H9 (cell line): Measurements from ENCODE around the gene R3HDM1. TPM values are rescaled to one million over a fixed set of nuclear protein-coding genes. Genes with fewer than 3 reads are reported as not detected.

Experiments
- DNase-seq: peaks from one replicate; pipeline ENCODE4 v3.0.0-alpha.2; 2017
- H2AFZ ChIP-seq: one replicate; pipeline ENCODE4 v1.6.1; 2013; ENCODE audit warnings: mild to moderate bottlenecking, low read length, control low read depth, moderate library complexity
- H2AK5ac ChIP-seq: 2 replicates; pipeline ENCODE4 v1.6.1; 2013; ENCODE audit warnings: low read length, control low read depth, mixed read lengths; ENCODE audit not compliant: insufficient read length
- H2BK120ac ChIP-seq: one replicate; pipeline ENCODE4 v1.6.1; 2013; ENCODE audit warnings: low read depth, mild to moderate bottlenecking, low read length, control low read depth, inconsistent platforms; ENCODE audit not compliant: poor library complexity, severe bottlenecking
- H2BK12ac ChIP-seq: 2 replicates; pipeline ENCODE4 v1.6.1; 2013; ENCODE audit warnings: low read length, control low read depth, mixed read lengths, low read depth; ENCODE audit not compliant: insufficient read length
- H2BK15ac ChIP-seq: 2 replicates; pipeline ENCODE4 v1.6.1; 2013; ENCODE audit warnings: low read depth, low read length, control low read depth
- H2BK20ac ChIP-seq: one replicate; pipeline ENCODE4 v1.6.1; 2013; ENCODE audit warnings: low read depth, mild to moderate bottlenecking, low read length, control low read depth, inconsistent platforms; ENCODE audit not compliant: poor library complexity, severe bottlenecking
- H2BK5ac ChIP-seq: 2 replicates; pipeline ENCODE4 v1.6.1; 2013; ENCODE audit warnings: low read length, control low read depth, mixed read lengths; ENCODE audit not compliant: insufficient read length
- H3K14ac ChIP-seq: 2 replicates; pipeline ENCODE4 v1.6.1; 2013; ENCODE audit warnings: low read length, control low read depth; ENCODE audit not compliant: insufficient read depth
- H3K18ac ChIP-seq: 2 replicates; pipeline ENCODE4 v1.6.1; 2013; ENCODE audit warnings: low read depth, mild to moderate bottlenecking, mixed read lengths, low read length, control low read depth; ENCODE audit not compliant: insufficient read length
- H3K23ac ChIP-seq: 2 replicates; pipeline ENCODE4 v1.6.1; 2013; ENCODE audit warnings: low read length, control low read depth, mixed read lengths, low read depth; ENCODE audit not compliant: insufficient read length
- H3K23me2 ChIP-seq: 2 replicates; pipeline ENCODE4 v1.6.1; 2013; ENCODE audit warnings: low read depth, mild to moderate bottlenecking, mixed read lengths, low read length, control low read depth; ENCODE audit not compliant: insufficient read length, poor library complexity, severe bottlenecking
- H3K27ac ChIP-seq: 2 replicates; pipeline ENCODE4 v1.5.1; 2013; ENCODE audit warnings: low read length, control low read depth, mixed read lengths, low read depth; ENCODE audit not compliant: insufficient read length
- H3K27me3 ChIP-seq: 2 replicates; pipeline ENCODE4 v1.6.1; 2013; ENCODE audit warnings: low read length, control low read depth, inconsistent platforms; ENCODE audit not compliant: insufficient read depth
- H3K4ac ChIP-seq: 2 replicates; pipeline ENCODE4 v1.6.1; 2013; ENCODE audit warnings: low read depth, mild to moderate bottlenecking, control low read depth, inconsistent platforms, low read length, moderate library complexity
- H3K4me1 ChIP-seq: 2 replicates; pipeline ENCODE4 v1.6.1; 2013; ENCODE audit warnings: low read length, control low read depth, inconsistent platforms; ENCODE audit not compliant: insufficient read depth
- H3K4me2 ChIP-seq: 2 replicates; pipeline ENCODE4 v1.6.1; 2013; ENCODE audit warnings: low read length, control low read depth, mixed read lengths; ENCODE audit not compliant: insufficient read length, insufficient read depth
- H3K56ac ChIP-seq: 2 replicates; pipeline ENCODE4 v1.6.1; 2013; ENCODE audit warnings: low read depth, mild to moderate bottlenecking, mixed read lengths, low read length, control low read depth; ENCODE audit not compliant: insufficient read length
- H3K79me1 ChIP-seq: 2 replicates; pipeline ENCODE4 v1.6.1; 2013; ENCODE audit warnings: low read depth, mild to moderate bottlenecking, moderate library complexity, low read length, control low read depth, inconsistent platforms; ENCODE audit not compliant: insufficient read depth, poor library complexity, severe bottlenecking
- H3K79me2 ChIP-seq: 2 replicates; pipeline ENCODE4 v1.6.1; 2013; ENCODE audit warnings: low read length, control low read depth, inconsistent platforms; ENCODE audit not compliant: insufficient read depth
- H3K9ac ChIP-seq: 2 replicates; pipeline ENCODE4 v1.6.1; 2013; ENCODE audit warnings: low read length, control low read depth, mixed read lengths; ENCODE audit not compliant: insufficient read length; ENCODE audit errors: extremely low read depth
- H3K9me3 ChIP-seq: one replicate; pipeline ENCODE4 v1.6.1; 2013; ENCODE audit warnings: low read depth, low read length, inconsistent platforms; ENCODE audit not compliant: control insufficient read depth
- H3T11ph ChIP-seq: one replicate; pipeline ENCODE4 v1.6.1; 2013; ENCODE audit warnings: mild to moderate bottlenecking, low read length, control low read depth, inconsistent platforms
- H4K20me1 ChIP-seq: one replicate; pipeline ENCODE4 v1.6.1; 2013; ENCODE audit not compliant: control insufficient read depth, insufficient read length, insufficient read depth
- H4K5ac ChIP-seq: 2 replicates; pipeline ENCODE4 v1.6.1; 2013; ENCODE audit warnings: low read depth, mild to moderate bottlenecking, mixed read lengths, low read length, control low read depth; ENCODE audit not compliant: insufficient read length
- H4K8ac ChIP-seq: replicated peaks from 2 replicates; pipeline ENCODE4 v1.6.1; 2013; ENCODE audit warnings: low read length, control low read depth, mixed read lengths, low read depth; ENCODE audit not compliant: insufficient read length
- H4K91ac ChIP-seq: 2 replicates; pipeline ENCODE4 v1.6.1; 2013; ENCODE audit warnings: low read depth, mild to moderate bottlenecking, moderate library complexity, mixed read lengths, low read length, control low read depth; ENCODE audit not compliant: insufficient read length
- H3K27ac Mint-ChIP-seq, 3 experiments: 2 replicates in 2 of 3; 3 replicates in 1 of 3; pipeline ENCODE4 v1.8.0; 2020 to 2021; ENCODE audit warnings: mixed read lengths in 3 of 3, mild to moderate bottlenecking in 1 of 3, moderate library complexity in 1 of 3
- H3K27me3 Mint-ChIP-seq: 2 replicates; pipeline ENCODE4 v1.8.0; 2021; ENCODE audit warnings: low read depth, mild to moderate bottlenecking, moderate library complexity, mixed read lengths
- H3K36me3 Mint-ChIP-seq, 3 experiments: 2 replicates in 2 of 3; 3 replicates in 1 of 3; pipeline ENCODE4 v1.8.0; 2020 to 2021; ENCODE audit warnings: low read depth in 3 of 3, mixed read lengths in 3 of 3; ENCODE audit not compliant: insufficient read depth in 1 of 3
- H3K4me1 Mint-ChIP-seq, 2 experiments: 2 replicates each; pipeline ENCODE4 v1.8.0; 2020; ENCODE audit warnings: mixed read lengths in 2 of 2
- H3K4me3 Mint-ChIP-seq, 2 experiments: 2 replicates in 1 of 2; 3 replicates in 1 of 2; pipeline ENCODE4 v1.8.0; 2020 to 2021; ENCODE audit warnings: mild to moderate bottlenecking in 2 of 2, mixed read lengths in 2 of 2, moderate library complexity in 1 of 2
- H3K9me3 Mint-ChIP-seq, 2 experiments: 2 replicates in 1 of 2; 3 replicates in 1 of 2; pipeline ENCODE4 v1.8.0; 2020; ENCODE audit warnings: mild to moderate bottlenecking in 2 of 2, mixed read lengths in 2 of 2, moderate library complexity in 1 of 2
- CTCF ChIP-seq: fragments of 200-600 bp; sonication (generic); conservative IDR thresholded peaks from 3 replicates; pipeline ENCODE4 v1.8.0; 2021; ENCODE audit warnings: antibody characterized with exemption, mild to moderate bottlenecking
- WGBS: extraction: QIAGEN DNeasy Blood & Tissue Kit; methylation state at CpG from one replicate; pipeline ENCODE4 v1.1.7; 2013; ENCODE audit warnings: missing lambda C conversion rate, low lambda C conversion rate, mixed read lengths; ENCODE audit not compliant: insufficient read length; ENCODE audit errors: extremely low coverage; 5-methylcytosine and 5-hydroxymethylcytosine counted together
- total RNA-seq: library from RNA; stranded (reverse); gene quantifications from 2 replicates; pipeline ENCODE4 v1.2.1, GENCODE V29; 2021

R3HDM1 gene
- total RNA-seq, 1 experiment from 2014 or later: 58.8 TPM

GRCh38 chr2:135662088-135662487, 130.8 kb downstream of the R3HDM1 start:
- Histone ChIP-seq H2AFZ (no peak overlapping the region), H2BK5ac (no peak overlapping the region), H3K79me1 (no peaks in the 10 kb centered on the region), H2BK15ac (no peak overlapping the region), H3K23ac (no peak overlapping the region), H2BK120ac (no peak overlapping the region), H3K27ac (no peak overlapping the region), H3K14ac (no peak overlapping the region), H3K23me2 (no peaks in the 10 kb centered on the region), H3K4ac (no peak overlapping the region), H4K91ac (no peak overlapping the region), H4K5ac (no peak overlapping the region), H3K9ac (no peak overlapping the region), H3K18ac (no peak overlapping the region), H3K27me3 (no peaks in the 10 kb centered on the region), H3K4me1 (no peaks in the 10 kb centered on the region), H3K56ac (no peak overlapping the region), H2AK5ac (no peak overlapping the region), H4K8ac (no peak overlapping the region), H3K4me2 (no peak overlapping the region), H3K79me2 (no peaks in the 10 kb centered on the region), H4K20me1 (no peaks in the 10 kb centered on the region), H2BK12ac (no peak overlapping the region), H3K9me3 (no peaks in the 10 kb centered on the region), H3T11ph (no peak overlapping the region), H2BK20ac (no peak overlapping the region)
- Mint-ChIP-seq H3K27me3 (no peaks in the 10 kb centered on the region), H3K4me1 (peaks cover 6 to 11% of the 10 kb centered on the region in 2 experiments), H3K27ac (peak overlapping the region in 1 of 3 experiments; percentile 70; a peak in 2 of 7 replicates), H3K36me3 (peaks cover 23 to 36% (median 32%) of the 10 kb centered on the region in 3 experiments), H3K4me3 (no peak overlapping the region), H3K9me3 (no peaks in the 10 kb centered on the region)
- WGBS: no CpG with 5 or more reads among the region's 1 CpG
- no peak for DNase-seq
- TF ChIP-seq CTCF: no peak
